GM23338 (cell line): ENCODE results near the gene PTGER4.

ENCODE experiments used
- CREB1 ChIP-seq: fragments of 250-450 bp; sonication (Bioruptor Pico); IDR thresholded peaks from 2 replicates; pipeline ENCODE4 v1.5.0; 2020; ENCODE audit warnings: low read depth, mild to moderate bottlenecking, moderate library complexity
- EZH2 ChIP-seq: fragments of 200-600 bp; sonication (generic); IDR thresholded peaks from one replicate; pipeline ENCODE4 v1.8.0; 2017; ENCODE audit warnings: antibody characterized with exemption, mild to moderate bottlenecking, low read depth; ENCODE audit not compliant: unreplicated experiment
- EZH2phosphoT487 ChIP-seq: fragments of 200-600 bp; sonication (generic); IDR thresholded peaks from one replicate; pipeline ENCODE4 v1.8.1; 2018; ENCODE audit warnings: antibody characterized with exemption; ENCODE audit not compliant: unreplicated experiment
- JUNB ChIP-seq: IDR thresholded peaks from one replicate; pipeline ENCODE4 v1.6.1; 2016; ENCODE audit warnings: antibody characterized with exemption; ENCODE audit not compliant: unreplicated experiment
- NANOG ChIP-seq: IDR thresholded peaks from 2 replicates; pipeline ENCODE4 v1.6.1; 2016; ENCODE audit warnings: antibody characterized with exemption, borderline replicate concordance
- POLR2AphosphoS5 ChIP-seq: IDR thresholded peaks from 2 replicates; pipeline ENCODE4 v1.6.1; 2016; ENCODE audit warnings: antibody characterized with exemption, low read depth
- ZNF114 ChIP-seq: fragments of 250-450 bp; sonication (Bioruptor Pico); IDR thresholded peaks from 2 replicates; pipeline ENCODE4 v1.5.0; 2020; ENCODE audit warnings: mild to moderate bottlenecking, moderate library complexity
- ZNF331 ChIP-seq: fragments of 250-450 bp; sonication (Bioruptor Pico); IDR thresholded peaks from 2 replicates; pipeline ENCODE4 v1.5.0; 2020; ENCODE audit warnings: low read depth, mild to moderate bottlenecking, moderate library complexity
- TF ChIP-seq, protein P1 (sequence below), 2 experiments: fragments of 200-600 bp in 1 of 2; sonication (generic) in 1 of 2; conservative IDR thresholded peaks; 2 replicates each; pipeline versions ENCODE4 v1.5.1 to v1.6.1; 2016 to 2017; ENCODE audit warnings: antibody characterized with exemption in 2 of 2, low read depth in 2 of 2, mild to moderate bottlenecking in 2 of 2, moderate library complexity in 1 of 2
- TF ChIP-seq, protein P2 (sequence below): IDR thresholded peaks from one replicate; pipeline ENCODE4 v1.6.1; 2018; ENCODE audit warnings: antibody characterized with exemption; ENCODE audit not compliant: unreplicated experiment
- TF ChIP-seq, protein P3 (sequence below): IDR thresholded peaks from 2 replicates; pipeline ENCODE4 v1.6.1; 2016; ENCODE audit warnings: antibody characterized with exemption
- TF ChIP-seq, protein P4 (sequence below): fragments of 250-450 bp; sonication (Bioruptor Pico); IDR thresholded peaks from 2 replicates; pipeline ENCODE4 v1.5.0; 2020; ENCODE audit warnings: mild to moderate bottlenecking, moderate library complexity

DNA sequence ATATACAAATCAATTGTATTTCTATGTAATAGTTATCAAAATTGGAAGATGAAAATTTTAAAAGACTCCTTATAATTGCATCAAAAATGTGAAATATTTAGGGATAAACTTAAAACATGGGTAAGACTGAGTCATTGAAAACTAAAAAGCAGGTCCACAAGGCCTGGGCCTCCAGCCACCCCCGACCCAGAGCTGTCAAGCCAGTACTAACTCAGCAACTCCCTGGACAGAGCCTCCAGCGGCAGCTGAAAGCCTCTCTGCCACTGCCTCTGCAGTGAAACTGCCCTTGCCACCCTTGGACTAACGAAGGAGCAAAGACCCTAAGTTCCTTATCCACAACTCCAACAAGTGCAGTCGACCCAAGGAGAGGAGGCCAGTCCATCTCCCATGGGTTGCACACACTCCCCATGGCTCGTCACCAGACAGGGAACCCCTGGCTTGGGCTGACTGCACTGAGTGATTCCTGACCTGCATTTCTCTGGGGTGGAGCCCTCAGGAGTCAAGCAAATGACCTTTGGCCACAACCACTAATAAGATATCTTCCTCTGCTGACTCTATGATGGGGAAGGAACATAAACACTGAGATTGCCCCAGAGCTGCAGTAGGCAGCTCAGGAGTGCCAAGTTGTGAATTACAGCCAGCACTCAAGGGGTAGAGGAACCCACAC lies 20.5 kb downstream of the PTGER4 start:
- TF ChIP-seq EZH2 (no peak), POLR2AphosphoS5 (no peak), CREB1 (CRISPR knock-in tag) (no peak), ZNF114 (CRISPR knock-in tag) (no peak), EZH2phosphoT487 (no peak), NANOG (no peak), JUNB (no peak), ZNF331 (CRISPR knock-in tag) (no peak)
- TF ChIP-seq, protein P1, sequence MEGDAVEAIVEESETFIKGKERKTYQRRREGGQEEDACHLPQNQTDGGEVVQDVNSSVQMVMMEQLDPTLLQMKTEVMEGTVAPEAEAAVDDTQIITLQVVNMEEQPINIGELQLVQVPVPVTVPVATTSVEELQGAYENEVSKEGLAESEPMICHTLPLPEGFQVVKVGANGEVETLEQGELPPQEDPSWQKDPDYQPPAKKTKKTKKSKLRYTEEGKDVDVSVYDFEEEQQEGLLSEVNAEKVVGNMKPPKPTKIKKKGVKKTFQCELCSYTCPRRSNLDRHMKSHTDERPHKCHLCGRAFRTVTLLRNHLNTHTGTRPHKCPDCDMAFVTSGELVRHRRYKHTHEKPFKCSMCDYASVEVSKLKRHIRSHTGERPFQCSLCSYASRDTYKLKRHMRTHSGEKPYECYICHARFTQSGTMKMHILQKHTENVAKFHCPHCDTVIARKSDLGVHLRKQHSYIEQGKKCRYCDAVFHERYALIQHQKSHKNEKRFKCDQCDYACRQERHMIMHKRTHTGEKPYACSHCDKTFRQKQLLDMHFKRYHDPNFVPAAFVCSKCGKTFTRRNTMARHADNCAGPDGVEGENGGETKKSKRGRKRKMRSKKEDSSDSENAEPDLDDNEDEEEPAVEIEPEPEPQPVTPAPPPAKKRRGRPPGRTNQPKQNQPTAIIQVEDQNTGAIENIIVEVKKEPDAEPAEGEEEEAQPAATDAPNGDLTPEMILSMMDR (conservative IDR thresholded peaks at IDR 0.05; ENCODE audit: low read depth in 2 of 2), result no peak
- TF ChIP-seq, protein P2, sequence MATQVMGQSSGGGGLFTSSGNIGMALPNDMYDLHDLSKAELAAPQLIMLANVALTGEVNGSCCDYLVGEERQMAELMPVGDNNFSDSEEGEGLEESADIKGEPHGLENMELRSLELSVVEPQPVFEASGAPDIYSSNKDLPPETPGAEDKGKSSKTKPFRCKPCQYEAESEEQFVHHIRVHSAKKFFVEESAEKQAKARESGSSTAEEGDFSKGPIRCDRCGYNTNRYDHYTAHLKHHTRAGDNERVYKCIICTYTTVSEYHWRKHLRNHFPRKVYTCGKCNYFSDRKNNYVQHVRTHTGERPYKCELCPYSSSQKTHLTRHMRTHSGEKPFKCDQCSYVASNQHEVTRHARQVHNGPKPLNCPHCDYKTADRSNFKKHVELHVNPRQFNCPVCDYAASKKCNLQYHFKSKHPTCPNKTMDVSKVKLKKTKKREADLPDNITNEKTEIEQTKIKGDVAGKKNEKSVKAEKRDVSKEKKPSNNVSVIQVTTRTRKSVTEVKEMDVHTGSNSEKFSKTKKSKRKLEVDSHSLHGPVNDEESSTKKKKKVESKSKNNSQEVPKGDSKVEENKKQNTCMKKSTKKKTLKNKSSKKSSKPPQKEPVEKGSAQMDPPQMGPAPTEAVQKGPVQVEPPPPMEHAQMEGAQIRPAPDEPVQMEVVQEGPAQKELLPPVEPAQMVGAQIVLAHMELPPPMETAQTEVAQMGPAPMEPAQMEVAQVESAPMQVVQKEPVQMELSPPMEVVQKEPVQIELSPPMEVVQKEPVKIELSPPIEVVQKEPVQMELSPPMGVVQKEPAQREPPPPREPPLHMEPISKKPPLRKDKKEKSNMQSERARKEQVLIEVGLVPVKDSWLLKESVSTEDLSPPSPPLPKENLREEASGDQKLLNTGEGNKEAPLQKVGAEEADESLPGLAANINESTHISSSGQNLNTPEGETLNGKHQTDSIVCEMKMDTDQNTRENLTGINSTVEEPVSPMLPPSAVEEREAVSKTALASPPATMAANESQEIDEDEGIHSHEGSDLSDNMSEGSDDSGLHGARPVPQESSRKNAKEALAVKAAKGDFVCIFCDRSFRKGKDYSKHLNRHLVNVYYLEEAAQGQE, result no peak
- TF ChIP-seq, protein P3, sequence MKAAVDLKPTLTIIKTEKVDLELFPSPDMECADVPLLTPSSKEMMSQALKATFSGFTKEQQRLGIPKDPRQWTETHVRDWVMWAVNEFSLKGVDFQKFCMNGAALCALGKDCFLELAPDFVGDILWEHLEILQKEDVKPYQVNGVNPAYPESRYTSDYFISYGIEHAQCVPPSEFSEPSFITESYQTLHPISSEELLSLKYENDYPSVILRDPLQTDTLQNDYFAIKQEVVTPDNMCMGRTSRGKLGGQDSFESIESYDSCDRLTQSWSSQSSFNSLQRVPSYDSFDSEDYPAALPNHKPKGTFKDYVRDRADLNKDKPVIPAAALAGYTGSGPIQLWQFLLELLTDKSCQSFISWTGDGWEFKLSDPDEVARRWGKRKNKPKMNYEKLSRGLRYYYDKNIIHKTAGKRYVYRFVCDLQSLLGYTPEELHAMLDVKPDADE, result no peak
- TF ChIP-seq, protein P4, sequence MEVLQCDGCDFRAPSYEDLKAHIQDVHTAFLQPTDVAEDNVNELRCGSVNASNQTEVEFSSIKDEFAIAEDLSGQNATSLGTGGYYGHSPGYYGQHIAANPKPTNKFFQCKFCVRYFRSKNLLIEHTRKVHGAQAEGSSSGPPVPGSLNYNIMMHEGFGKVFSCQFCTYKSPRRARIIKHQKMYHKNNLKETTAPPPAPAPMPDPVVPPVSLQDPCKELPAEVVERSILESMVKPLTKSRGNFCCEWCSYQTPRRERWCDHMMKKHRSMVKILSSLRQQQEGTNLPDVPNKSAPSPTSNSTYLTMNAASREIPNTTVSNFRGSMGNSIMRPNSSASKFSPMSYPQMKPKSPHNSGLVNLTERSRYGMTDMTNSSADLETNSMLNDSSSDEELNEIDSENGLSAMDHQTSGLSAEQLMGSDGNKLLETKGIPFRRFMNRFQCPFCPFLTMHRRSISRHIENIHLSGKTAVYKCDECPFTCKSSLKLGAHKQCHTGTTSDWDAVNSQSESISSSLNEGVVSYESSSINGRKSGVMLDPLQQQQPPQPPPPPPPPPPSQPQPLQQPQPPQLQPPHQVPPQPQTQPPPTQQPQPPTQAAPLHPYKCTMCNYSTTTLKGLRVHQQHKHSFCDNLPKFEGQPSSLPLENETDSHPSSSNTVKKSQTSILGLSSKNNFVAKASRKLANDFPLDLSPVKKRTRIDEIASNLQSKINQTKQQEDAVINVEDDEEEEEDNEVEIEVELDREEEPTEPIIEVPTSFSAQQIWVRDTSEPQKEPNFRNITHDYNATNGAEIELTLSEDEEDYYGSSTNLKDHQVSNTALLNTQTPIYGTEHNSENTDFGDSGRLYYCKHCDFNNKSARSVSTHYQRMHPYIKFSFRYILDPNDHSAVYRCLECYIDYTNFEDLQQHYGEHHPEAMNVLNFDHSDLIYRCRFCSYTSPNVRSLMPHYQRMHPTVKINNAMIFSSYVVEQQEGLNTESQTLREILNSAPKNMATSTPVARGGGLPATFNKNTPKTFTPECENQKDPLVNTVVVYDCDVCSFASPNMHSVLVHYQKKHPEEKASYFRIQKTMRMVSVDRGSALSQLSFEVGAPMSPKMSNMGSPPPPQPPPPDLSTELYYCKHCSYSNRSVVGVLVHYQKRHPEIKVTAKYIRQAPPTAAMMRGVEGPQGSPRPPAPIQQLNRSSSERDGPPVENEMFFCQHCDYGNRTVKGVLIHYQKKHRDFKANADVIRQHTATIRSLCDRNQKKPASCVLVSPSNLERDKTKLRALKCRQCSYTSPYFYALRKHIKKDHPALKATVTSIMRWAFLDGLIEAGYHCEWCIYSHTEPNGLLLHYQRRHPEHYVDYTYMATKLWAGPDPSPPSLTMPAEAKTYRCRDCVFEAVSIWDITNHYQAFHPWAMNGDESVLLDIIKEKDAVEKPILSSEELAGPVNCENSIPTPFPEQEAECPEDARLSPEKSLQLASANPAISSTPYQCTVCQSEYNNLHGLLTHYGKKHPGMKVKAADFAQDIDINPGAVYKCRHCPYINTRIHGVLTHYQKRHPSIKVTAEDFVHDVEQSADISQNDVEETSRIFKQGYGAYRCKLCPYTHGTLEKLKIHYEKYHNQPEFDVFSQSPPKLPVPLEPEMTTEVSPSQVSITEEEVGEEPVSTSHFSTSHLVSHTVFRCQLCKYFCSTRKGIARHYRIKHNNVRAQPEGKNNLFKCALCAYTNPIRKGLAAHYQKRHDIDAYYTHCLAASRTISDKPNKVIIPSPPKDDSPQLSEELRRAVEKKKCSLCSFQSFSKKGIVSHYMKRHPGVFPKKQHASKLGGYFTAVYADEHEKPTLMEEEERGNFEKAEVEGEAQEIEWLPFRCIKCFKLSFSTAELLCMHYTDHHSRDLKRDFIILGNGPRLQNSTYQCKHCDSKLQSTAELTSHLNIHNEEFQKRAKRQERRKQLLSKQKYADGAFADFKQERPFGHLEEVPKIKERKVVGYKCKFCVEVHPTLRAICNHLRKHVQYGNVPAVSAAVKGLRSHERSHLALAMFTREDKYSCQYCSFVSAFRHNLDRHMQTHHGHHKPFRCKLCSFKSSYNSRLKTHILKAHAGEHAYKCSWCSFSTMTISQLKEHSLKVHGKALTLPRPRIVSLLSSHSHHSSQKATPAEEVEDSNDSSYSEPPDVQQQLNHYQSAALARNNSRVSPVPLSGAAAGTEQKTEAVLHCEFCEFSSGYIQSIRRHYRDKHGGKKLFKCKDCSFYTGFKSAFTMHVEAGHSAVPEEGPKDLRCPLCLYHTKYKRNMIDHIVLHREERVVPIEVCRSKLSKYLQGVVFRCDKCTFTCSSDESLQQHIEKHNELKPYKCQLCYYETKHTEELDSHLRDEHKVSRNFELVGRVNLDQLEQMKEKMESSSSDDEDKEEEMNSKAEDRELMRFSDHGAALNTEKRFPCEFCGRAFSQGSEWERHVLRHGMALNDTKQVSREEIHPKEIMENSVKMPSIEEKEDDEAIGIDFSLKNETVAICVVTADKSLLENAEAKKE (CRISPR knock-in tag), result no peak
